A549 (cell line): ENCODE data around the gene HOXB5. TPM values are rescaled to one million over a fixed set of nuclear protein-coding genes. Genes with fewer than 3 reads are reported as not detected.

ENCODE experiments used
- ATAC-seq, 2 experiments: fragments of 200-7000 bp in 1 of 2; fragments of >200 bp in 1 of 2; cut with Nextera tagmentation in 1 of 2; cut with Tn5 transposase in 1 of 2; 3 replicates each; pipeline versions ENCODE4 v1.8.0 to v1.9.1; 2018 to 2020; ENCODE audit warnings: mild to moderate bottlenecking in 1 of 2, moderate library complexity in 1 of 2
- CTCF ChIA-PET: fragments of 300-600 bp; sonication (Branson Sonifier 250); formaldehyde crosslinking; extraction: SDS; loops from one replicate; lab custom pipeline; 2021; ENCODE audit warnings: antibody characterized with exemption, inconsistent platforms; lab: Yijun Ruan, JAX
- POLR2A ChIA-PET: fragments of 350-600 bp; formaldehyde crosslinking; extraction: SDS; loops from one replicate; lab custom pipeline; 2021; ENCODE audit warnings: antibody characterized with exemption, inconsistent platforms; lab: Yijun Ruan, JAX
- DNase-seq, 2 experiments: peaks; one replicate each; pipeline versions ENCODE4 v3.0.0 to v3.0.0-alpha.2; 2011 to 2016; ENCODE audit warnings: low read depth in 1 of 2, low spot score in 1 of 2
- FAIRE-seq: peaks from 2 replicates; lab custom pipeline; 2011; peaks lifted over from hg19 to GRCh38; lab: Jason Lieb, UNC
- H3K27ac ChIP-seq, 2 experiments: fragments of >200 bp; sonication (Bioruptor Twin); formaldehyde crosslinking; 3 replicates each; pipeline ENCODE4 v1.5.1; 2016 to 2017
- H3K4me1 ChIP-seq: fragments of >200 bp; sonication (Bioruptor Twin); formaldehyde crosslinking; 3 replicates; pipeline ENCODE4 v1.6.1; 2016
- H3K4me2 ChIP-seq: fragments of >200 bp; sonication (Bioruptor Twin); formaldehyde crosslinking; 3 replicates; pipeline ENCODE4 v1.6.1; 2016
- H3K4me3 ChIP-seq: fragments of >200 bp; sonication (Bioruptor Twin); formaldehyde crosslinking; 3 replicates; pipeline ENCODE4 v1.5.1; 2016
- H3K9me3 ChIP-seq: fragments of >200 bp; sonication (Bioruptor Twin); formaldehyde crosslinking; 3 replicates; pipeline ENCODE4 v1.6.1; 2016
- BHLHE40 ChIP-seq: IDR thresholded peaks from 2 replicates; pipeline ENCODE4 v1.6.1; 2012; ENCODE audit warnings: low read depth, low read length, inconsistent platforms
- CHD2 ChIP-seq: fragments of 150-350 bp; IDR thresholded peaks from 2 replicates; pipeline ENCODE4 v1.6.1; 2014; ENCODE audit warnings: low read length; ENCODE audit not compliant: partially characterized antibody
- CHD4 ChIP-seq: fragments of 200-600 bp; sonication (generic); IDR thresholded peaks from 2 replicates; pipeline ENCODE4 v1.6.1; 2016; ENCODE audit warnings: antibody characterized with exemption, mild to moderate bottlenecking, borderline replicate concordance
- ESRRA ChIP-seq: fragments of 150-350 bp; IDR thresholded peaks from 2 replicates; pipeline ENCODE4 v1.6.1; 2014; ENCODE audit warnings: mild to moderate bottlenecking, low read length, borderline replicate concordance
- FOSB ChIP-seq: fragments of 250-450 bp; sonication (Bioruptor Pico); IDR thresholded peaks from 2 replicates; pipeline ENCODE4 v1.5.0; 2020; ENCODE audit warnings: mild to moderate bottlenecking, moderate library complexity
- FOSL2 ChIP-seq, 2 experiments: fragments of 450-650 bp in 1 of 2; fragments of >200 bp in 1 of 2; sonication (Bioruptor Twin) in 1 of 2; formaldehyde crosslinking; IDR thresholded peaks; 2 replicates each; pipeline versions ENCODE4 v1.5.0 to v1.6.1; 2016 to 2020; ENCODE audit warnings: mild to moderate bottlenecking in 1 of 2, moderate library complexity in 1 of 2
- FOXS1 ChIP-seq: fragments of 250-450 bp; sonication (Bioruptor Pico); IDR thresholded peaks from 2 replicates; pipeline ENCODE4 v1.5.0; 2020; ENCODE audit warnings: mild to moderate bottlenecking, moderate library complexity
- GATA3 ChIP-seq: IDR thresholded peaks from 2 replicates; pipeline ENCODE4 v1.6.1; 2012; ENCODE audit warnings: borderline replicate concordance
- HOXA7 ChIP-seq: fragments of 250-450 bp; sonication (Bioruptor Pico); IDR thresholded peaks from 2 replicates; pipeline ENCODE4 v1.5.0; 2020; ENCODE audit warnings: mild to moderate bottlenecking, moderate library complexity
- HOXB13 ChIP-seq: fragments of 250-450 bp; sonication (Bioruptor Pico); IDR thresholded peaks from 2 replicates; pipeline ENCODE4 v1.5.0; 2020; ENCODE audit warnings: low read depth, mild to moderate bottlenecking, moderate library complexity
- JUNB ChIP-seq: fragments of >200 bp; sonication (Bioruptor Twin); formaldehyde crosslinking; IDR thresholded peaks from 2 replicates; pipeline ENCODE4 v1.6.1; 2016
- KDM1A ChIP-seq: fragments of 200-600 bp; sonication (generic); IDR thresholded peaks from 2 replicates; pipeline ENCODE4 v1.6.1; 2016; ENCODE audit warnings: low read depth, mild to moderate bottlenecking
- KDM5A ChIP-seq: fragments of 200-600 bp; sonication (generic); IDR thresholded peaks from 2 replicates; pipeline ENCODE4 v1.6.1; 2016; ENCODE audit warnings: antibody characterized with exemption, mild to moderate bottlenecking
- MAFK ChIP-seq: fragments of 450-650 bp; IDR thresholded peaks from 2 replicates; pipeline ENCODE4 v1.6.1; 2014; ENCODE audit not compliant: partially characterized antibody
- NFE2L2 ChIP-seq: fragments of 150-350 bp; conservative IDR thresholded peaks from 2 replicates; pipeline ENCODE4 v1.6.1; 2014; ENCODE audit warnings: low read length
- POLR2A ChIP-seq: IDR thresholded peaks from 2 replicates; pipeline ENCODE4 v1.6.1; 2012; ENCODE audit warnings: mild to moderate bottlenecking, low read length
- RAD21 ChIP-seq, 2 experiments: fragments of >200 bp in 1 of 2; sonication (Bioruptor Twin) in 1 of 2; formaldehyde crosslinking in 1 of 2; IDR thresholded peaks in 1 of 2; conservative IDR thresholded peaks in 1 of 2; 2 replicates in 1 of 2; 3 replicates in 1 of 2; pipeline ENCODE4 v1.6.1; 2012 to 2018; ENCODE audit warnings: inconsistent platforms in 1 of 2
- RARB ChIP-seq: fragments of 250-450 bp; sonication (Bioruptor Pico); IDR thresholded peaks from 2 replicates; pipeline ENCODE4 v1.8.0; 2021; ENCODE audit warnings: mild to moderate bottlenecking, moderate library complexity
- RCOR1 ChIP-seq: fragments of 150-350 bp; IDR thresholded peaks from 2 replicates; pipeline ENCODE4 v1.6.1; 2014; ENCODE audit warnings: antibody characterized with exemption, low read length, low read depth
- RFX5 ChIP-seq: fragments of 450-650 bp; IDR thresholded peaks from 2 replicates; pipeline ENCODE4 v1.7.1; 2014; ENCODE audit warnings: antibody characterized with exemption, mild to moderate bottlenecking, moderate library complexity
- SMC3 ChIP-seq: fragments of >200 bp; sonication (Bioruptor Twin); formaldehyde crosslinking; IDR thresholded peaks from 3 replicates; pipeline ENCODE4 v1.6.1; 2018; ENCODE audit warnings: inconsistent platforms
- TFCP2L1 ChIP-seq: fragments of 250-450 bp; sonication (Bioruptor Pico); IDR thresholded peaks from 2 replicates; pipeline ENCODE4 v1.5.0; 2021; ENCODE audit warnings: mild to moderate bottlenecking
- TP53 ChIP-seq: fragments of 250-450 bp; sonication (Bioruptor Pico); IDR thresholded peaks from 2 replicates; pipeline ENCODE4 v1.5.0; 2021; ENCODE audit warnings: mild to moderate bottlenecking, moderate library complexity
- ZSCAN20 ChIP-seq: fragments of 250-450 bp; sonication (Bioruptor Pico); IDR thresholded peaks from 2 replicates; pipeline ENCODE4 v1.8.0; 2022; ENCODE audit warnings: mild to moderate bottlenecking, moderate library complexity
- WGBS: methylation state at CpG from one replicate; pipeline ENCODE4 v1.1.6; 2017; ENCODE audit errors: missing lambda C conversion rate; 5-methylcytosine and 5-hydroxymethylcytosine counted together
- polyA plus RNA-seq, 4 experiments: library from polyadenylated mRNA; depleted of rRNA in 3 of 4; stranded (reverse); fragments of >200 nt; fragmentation: RNase III in 1 of 4; extraction: RNeasy Plus Mini Kit Qiagen cat#74134 plus additional on column Dnase treatment in 1 of 4; gene quantifications; 2 replicates in 3 of 4; 3 replicates in 1 of 4; pipeline ENCODE4 v1.2.3, GENCODE V29; 2011 to 2017
- TF ChIP-seq, protein P1 (sequence below): fragments of 150-350 bp; IDR thresholded peaks from 2 replicates; pipeline ENCODE4 v1.6.1; 2014; ENCODE audit warnings: low read depth, mild to moderate bottlenecking, low read length
- TF ChIP-seq, protein P2 (sequence below): IDR thresholded peaks from 2 replicates; pipeline ENCODE4 v1.6.1; 2012
- TF ChIP-seq, protein P3 (sequence below): fragments of >200 bp; sonication (Bioruptor Twin); formaldehyde crosslinking; IDR thresholded peaks from 2 replicates; pipeline ENCODE4 v1.6.1; 2016
- TF ChIP-seq, protein P4 (sequence below): fragments of >200 bp; sonication (Bioruptor Twin); formaldehyde crosslinking; IDR thresholded peaks from 3 replicates; pipeline ENCODE4 v1.5.1; 2016
- TF ChIP-seq, protein P5 (sequence below): IDR thresholded peaks from 2 replicates; pipeline ENCODE4 v1.6.1; 2012
- TF ChIP-seq, protein P6 (sequence below): fragments of 450-650 bp; IDR thresholded peaks from 2 replicates; pipeline ENCODE4 v1.6.1; 2014; ENCODE audit warnings: antibody characterized with exemption
- TF ChIP-seq, protein P7 (sequence below): fragments of 250-450 bp; sonication (Bioruptor Pico); IDR thresholded peaks from 2 replicates; pipeline ENCODE4 v1.5.0; 2020; ENCODE audit warnings: low read depth, mild to moderate bottlenecking, moderate library complexity

HOXB5 gene
- polyA plus RNA-seq, 2 of the 4 experiments (the other 2 are of a cell fraction) = 2.5 to 3.0 TPM

DNA sequence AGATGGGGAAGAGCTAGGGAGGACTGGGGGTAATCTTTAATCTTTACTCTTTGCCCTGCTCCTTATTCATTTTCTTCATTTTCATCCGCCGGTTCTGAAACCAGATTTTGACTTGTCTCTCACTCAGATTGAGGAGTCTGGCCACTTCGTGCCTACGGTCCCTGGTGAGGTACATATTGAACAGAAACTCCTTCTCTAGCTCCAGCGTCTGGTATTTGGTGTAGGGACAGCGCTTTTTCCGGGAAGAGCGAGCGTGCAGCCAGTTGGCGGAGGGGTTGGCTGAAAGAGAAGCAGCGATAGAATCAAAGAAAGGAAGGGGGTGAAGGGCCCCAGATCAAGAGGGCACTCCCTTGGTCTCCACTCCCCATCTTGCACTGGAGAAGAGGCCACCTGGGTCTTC, 29.3 kb upstream of the HOXB5 start:
- CTCF ChIA-PET = interaction anchor here (1.0 to 9.7 kb wide), 17 partner anchors 8 to 596 kb away, joined by 3 to 84 read pairs (median 5); no protein-coding TSS in a partner anchor
- no peak overlapping the region for H3K4me2 ChIP-seq
- TF ChIP-seq RAD21 (conservative IDR thresholded peaks at IDR 0.05 in 1 of 2, IDR thresholded peaks at IDR 0.05 in 1 of 2) = no peak
- no peak for TF ChIP-seq HOXA7
- no peak for TF ChIP-seq RCOR1
- no peak for TF ChIP-seq ESRRA
- no peak for TF ChIP-seq SMC3
- TF ChIP-seq, protein P1, sequence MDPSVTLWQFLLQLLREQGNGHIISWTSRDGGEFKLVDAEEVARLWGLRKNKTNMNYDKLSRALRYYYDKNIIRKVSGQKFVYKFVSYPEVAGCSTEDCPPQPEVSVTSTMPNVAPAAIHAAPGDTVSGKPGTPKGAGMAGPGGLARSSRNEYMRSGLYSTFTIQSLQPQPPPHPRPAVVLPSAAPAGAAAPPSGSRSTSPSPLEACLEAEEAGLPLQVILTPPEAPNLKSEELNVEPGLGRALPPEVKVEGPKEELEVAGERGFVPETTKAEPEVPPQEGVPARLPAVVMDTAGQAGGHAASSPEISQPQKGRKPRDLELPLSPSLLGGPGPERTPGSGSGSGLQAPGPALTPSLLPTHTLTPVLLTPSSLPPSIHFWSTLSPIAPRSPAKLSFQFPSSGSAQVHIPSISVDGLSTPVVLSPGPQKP = no peak
- TF ChIP-seq BHLHE40 = no peak
- no peak for TF ChIP-seq CHD4
- TF ChIP-seq, protein P2, sequence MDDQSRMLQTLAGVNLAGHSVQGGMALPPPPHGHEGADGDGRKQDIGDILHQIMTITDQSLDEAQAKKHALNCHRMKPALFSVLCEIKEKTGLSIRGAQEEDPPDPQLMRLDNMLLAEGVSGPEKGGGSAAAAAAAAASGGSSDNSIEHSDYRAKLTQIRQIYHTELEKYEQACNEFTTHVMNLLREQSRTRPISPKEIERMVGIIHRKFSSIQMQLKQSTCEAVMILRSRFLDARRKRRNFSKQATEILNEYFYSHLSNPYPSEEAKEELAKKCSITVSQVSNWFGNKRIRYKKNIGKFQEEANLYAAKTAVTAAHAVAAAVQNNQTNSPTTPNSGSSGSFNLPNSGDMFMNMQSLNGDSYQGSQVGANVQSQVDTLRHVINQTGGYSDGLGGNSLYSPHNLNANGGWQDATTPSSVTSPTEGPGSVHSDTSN = no peak
- TF ChIP-seq, protein P3, sequence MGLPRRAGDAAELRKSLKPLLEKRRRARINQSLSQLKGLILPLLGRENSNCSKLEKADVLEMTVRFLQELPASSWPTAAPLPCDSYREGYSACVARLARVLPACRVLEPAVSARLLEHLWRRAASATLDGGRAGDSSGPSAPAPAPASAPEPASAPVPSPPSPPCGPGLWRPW = no peak
- TF ChIP-seq POLR2A = no peak
- TF ChIP-seq FOXS1 (CRISPR knock-in tag) = no peak
- TF ChIP-seq RARB = no peak
- TF ChIP-seq JUNB = no peak
- TF ChIP-seq TP53 (CRISPR knock-in tag) = no peak
- TF ChIP-seq TFCP2L1 (CRISPR knock-in tag) = no peak
- no peak for TF ChIP-seq ZSCAN20 (CRISPR knock-in tag)
- TF ChIP-seq, protein P4, sequence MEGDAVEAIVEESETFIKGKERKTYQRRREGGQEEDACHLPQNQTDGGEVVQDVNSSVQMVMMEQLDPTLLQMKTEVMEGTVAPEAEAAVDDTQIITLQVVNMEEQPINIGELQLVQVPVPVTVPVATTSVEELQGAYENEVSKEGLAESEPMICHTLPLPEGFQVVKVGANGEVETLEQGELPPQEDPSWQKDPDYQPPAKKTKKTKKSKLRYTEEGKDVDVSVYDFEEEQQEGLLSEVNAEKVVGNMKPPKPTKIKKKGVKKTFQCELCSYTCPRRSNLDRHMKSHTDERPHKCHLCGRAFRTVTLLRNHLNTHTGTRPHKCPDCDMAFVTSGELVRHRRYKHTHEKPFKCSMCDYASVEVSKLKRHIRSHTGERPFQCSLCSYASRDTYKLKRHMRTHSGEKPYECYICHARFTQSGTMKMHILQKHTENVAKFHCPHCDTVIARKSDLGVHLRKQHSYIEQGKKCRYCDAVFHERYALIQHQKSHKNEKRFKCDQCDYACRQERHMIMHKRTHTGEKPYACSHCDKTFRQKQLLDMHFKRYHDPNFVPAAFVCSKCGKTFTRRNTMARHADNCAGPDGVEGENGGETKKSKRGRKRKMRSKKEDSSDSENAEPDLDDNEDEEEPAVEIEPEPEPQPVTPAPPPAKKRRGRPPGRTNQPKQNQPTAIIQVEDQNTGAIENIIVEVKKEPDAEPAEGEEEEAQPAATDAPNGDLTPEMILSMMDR = no peak
- no peak for TF ChIP-seq GATA3
- TF ChIP-seq, all 56 proteins: peak for 0
- peaks cover 23% of the 10 kb centered on the region for H3K4me1 ChIP-seq
- DNase-seq (no peak), ATAC-seq (no peak), FAIRE-seq (no peak)
- 94% methylated on average over 11 of the region's 11 CpGs for WGBS
- H3K9me3 ChIP-seq = no peaks in the 10 kb centered on the region
- POLR2A ChIA-PET = interaction anchor here (0.7 kb wide), 1 partner anchor 13 kb away, joined by 3 read pairs; no protein-coding TSS in a partner anchor
- no peak overlapping the region for H3K27ac ChIP-seq
- H3K4me3 ChIP-seq = no peak overlapping the region

DNA sequence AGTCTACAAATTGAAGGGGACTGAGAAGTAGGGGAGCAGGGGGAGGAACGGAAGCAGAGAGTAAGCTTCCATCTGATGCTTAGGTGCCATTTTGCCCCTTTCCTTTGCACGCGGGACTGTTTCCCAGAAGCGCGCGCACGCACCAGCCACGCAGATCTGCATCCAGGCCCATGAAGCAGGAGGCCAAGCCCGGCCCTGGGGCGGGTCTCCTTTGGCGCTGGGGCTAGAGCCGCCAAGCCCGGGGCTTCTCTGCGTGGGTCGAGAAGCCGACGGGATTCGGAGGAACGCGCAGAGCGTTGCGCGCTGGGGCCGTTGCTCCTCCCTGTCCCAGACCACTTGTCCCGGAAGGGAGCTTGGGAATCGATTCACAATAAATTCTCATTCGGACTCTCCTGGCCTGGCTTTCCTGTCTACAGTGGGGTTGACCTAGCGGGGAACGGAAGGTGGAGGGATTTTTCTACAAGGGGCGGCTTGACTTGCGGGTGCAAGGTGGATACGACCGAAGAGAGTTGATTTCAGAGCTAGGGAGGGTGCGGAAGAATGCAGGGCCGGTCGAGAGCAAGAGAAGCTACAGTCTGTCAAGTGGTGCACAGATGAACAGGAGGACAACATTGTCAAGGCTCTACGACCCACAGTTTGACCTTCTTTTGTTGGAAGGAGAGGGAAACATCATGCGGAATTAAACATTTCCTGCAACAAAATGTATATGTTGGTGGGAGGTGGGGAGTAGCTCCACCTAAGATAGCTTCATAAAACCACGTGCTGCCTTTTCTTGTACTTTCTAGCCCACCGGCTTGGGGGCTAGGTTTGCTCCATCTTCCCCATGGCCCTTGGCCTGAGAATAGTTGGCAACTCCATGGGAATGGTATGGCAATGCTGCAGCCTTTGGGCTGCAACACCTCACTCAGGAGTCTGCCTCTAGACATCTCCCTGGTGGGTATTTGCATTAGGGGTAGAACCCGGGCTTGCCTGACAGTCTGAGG, 28.1 kb upstream of the HOXB5 start:
- 94% methylated on average over 40 of the region's 41 CpGs for WGBS
- H3K4me3 ChIP-seq = no peak overlapping the region
- no peaks in the 10 kb centered on the region for H3K9me3 ChIP-seq
- H3K27ac ChIP-seq = no peak overlapping the region
- DNase-seq = no peak
- H3K4me2 ChIP-seq = no peak overlapping the region
- FAIRE-seq = no peak
- CTCF ChIA-PET = interaction anchor here (0.8 to 9.7 kb wide), 19 partner anchors 9 to 595 kb away, joined by 3 to 84 read pairs (median 5); no protein-coding TSS in a partner anchor
- H3K4me1 ChIP-seq = peaks cover 16% of the 10 kb centered on the region
- ATAC-seq = no peak
- POLR2A ChIA-PET = no interaction called here
- TF ChIP-seq CHD4 (no peak), HOXA7 (no peak), CHD2 (no peak), HOXB13 (CRISPR knock-in tag) (no peak), FOSB (CRISPR knock-in tag) (no peak), KDM5A (no peak), FOSL2 (IDR thresholded peaks at IDR 0.05) (no peak), FOSL2 (CRISPR knock-in tag; IDR thresholded peaks at IDR 0.05) (no peak), TFCP2L1 (CRISPR knock-in tag) (no peak), RFX5 (no peak), MAFK (no peak), NFE2L2 (no peak), KDM1A (no peak), JUNB (no peak)
- TF ChIP-seq, protein P5, sequence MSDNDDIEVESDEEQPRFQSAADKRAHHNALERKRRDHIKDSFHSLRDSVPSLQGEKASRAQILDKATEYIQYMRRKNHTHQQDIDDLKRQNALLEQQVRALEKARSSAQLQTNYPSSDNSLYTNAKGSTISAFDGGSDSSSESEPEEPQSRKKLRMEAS = no peak
- TF ChIP-seq, protein P3 = no peak
- TF ChIP-seq, protein P6, sequence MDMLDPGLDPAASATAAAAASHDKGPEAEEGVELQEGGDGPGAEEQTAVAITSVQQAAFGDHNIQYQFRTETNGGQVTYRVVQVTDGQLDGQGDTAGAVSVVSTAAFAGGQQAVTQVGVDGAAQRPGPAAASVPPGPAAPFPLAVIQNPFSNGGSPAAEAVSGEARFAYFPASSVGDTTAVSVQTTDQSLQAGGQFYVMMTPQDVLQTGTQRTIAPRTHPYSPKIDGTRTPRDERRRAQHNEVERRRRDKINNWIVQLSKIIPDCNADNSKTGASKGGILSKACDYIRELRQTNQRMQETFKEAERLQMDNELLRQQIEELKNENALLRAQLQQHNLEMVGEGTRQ = no peak
- TF ChIP-seq, protein P7, sequence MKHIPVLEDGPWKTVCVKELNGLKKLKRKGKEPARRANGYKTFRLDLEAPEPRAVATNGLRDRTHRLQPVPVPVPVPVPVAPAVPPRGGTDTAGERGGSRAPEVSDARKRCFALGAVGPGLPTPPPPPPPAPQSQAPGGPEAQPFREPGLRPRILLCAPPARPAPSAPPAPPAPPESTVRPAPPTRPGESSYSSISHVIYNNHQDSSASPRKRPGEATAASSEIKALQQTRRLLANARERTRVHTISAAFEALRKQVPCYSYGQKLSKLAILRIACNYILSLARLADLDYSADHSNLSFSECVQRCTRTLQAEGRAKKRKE = no peak
